HepG2 (cell line): ENCODE measurements around the gene FAM78A. TPM values are rescaled to one million over a fixed set of nuclear protein-coding genes. Genes with fewer than 3 reads are reported as not detected.

Source experiments
- ARNT2 ChIP-seq: sonication (generic); formaldehyde crosslinking; IDR thresholded peaks from 2 replicates; pipeline ENCODE4 v1.8.0; 2022; ENCODE audit warnings: mild to moderate bottlenecking, low read depth, missing genetic modification reagents, moderate library complexity
- HCFC1 ChIP-seq: fragments of 150-350 bp; IDR thresholded peaks from 2 replicates; pipeline ENCODE4 v1.6.1; 2014; ENCODE audit warnings: low read depth, low read length
- HMGA1 ChIP-seq: sonication (generic); formaldehyde crosslinking; conservative IDR thresholded peaks from 2 replicates; pipeline ENCODE4 v1.4.0; 2020; ENCODE audit warnings: missing genetic modification reagents
- JARID2 ChIP-seq: sonication (generic); formaldehyde crosslinking; IDR thresholded peaks from 2 replicates; pipeline ENCODE4 v1.8.1; 2023; ENCODE audit warnings: missing genetic modification reagents, inconsistent platforms; ENCODE audit not compliant: insufficient replicate concordance
- MBNL3 ChIP-seq: fragments of 250-450 bp; sonication (Bioruptor Pico); conservative IDR thresholded peaks from 2 replicates; pipeline ENCODE4 v1.8.0; 2022; ENCODE audit warnings: mild to moderate bottlenecking, inconsistent platforms
- MXI1 ChIP-seq: IDR thresholded peaks from 3 replicates; pipeline ENCODE4 v1.6.1; 2012; ENCODE audit warnings: low read depth, low read length, inconsistent platforms, borderline replicate concordance
- NBN ChIP-seq: fragments of 450-650 bp; conservative IDR thresholded peaks from 2 replicates; pipeline ENCODE4 v1.6.1; 2017
- THAP11 ChIP-seq: IDR thresholded peaks from 2 replicates; pipeline ENCODE4 v1.6.1; 2016; ENCODE audit warnings: missing biosample characterization, missing genetic modification reagents
- ZNF263 ChIP-seq: sonication (generic); formaldehyde crosslinking; IDR thresholded peaks from 2 replicates; pipeline ENCODE4 v1.4.0; 2020; ENCODE audit warnings: missing genetic modification reagents
- ZNF34 ChIP-seq: sonication (generic); formaldehyde crosslinking; IDR thresholded peaks from 2 replicates; pipeline ENCODE4 v1.4.0; 2020; ENCODE audit warnings: mild to moderate bottlenecking, missing genetic modification reagents, borderline replicate concordance
- ZNF451 ChIP-seq: sonication (generic); formaldehyde crosslinking; IDR thresholded peaks from 2 replicates; pipeline ENCODE4 v1.5.0; 2020; ENCODE audit warnings: mild to moderate bottlenecking, missing genetic modification reagents
- ZNF598 ChIP-seq: sonication (generic); formaldehyde crosslinking; IDR thresholded peaks from 2 replicates; pipeline ENCODE4 v1.5.1; 2020; ENCODE audit warnings: mild to moderate bottlenecking, missing genetic modification reagents, borderline replicate concordance
- polyA plus RNA-seq, 8 experiments: library from polyadenylated mRNA; depleted of rRNA in 3 of 8; stranded (reverse) in 7 of 8; unstranded in 1 of 8; fragments of >200 nt; fragmentation: Illumina TruSeq in 4 of 8; extraction: Trizol in 4 of 8; gene quantifications; 2 replicates each; pipeline versions ENCODE4 v1.2.1 to v1.2.3, GENCODE V29; 2011 to 2016; ENCODE audit warnings: low read depth in 4 of 8, missing spikeins in 1 of 8, mixed read lengths in 1 of 8; ENCODE audit not compliant: insufficient read depth in 1 of 8
- total RNA-seq, 5 experiments: library from RNA; depleted of rRNA; stranded (reverse); fragments of >200 nt; fragmentation: Illumina TruSeq; extraction: Trizol; gene quantifications; 2 replicates each; pipeline ENCODE4 v1.2.3, GENCODE V29; 2016; ENCODE audit warnings: low read depth in 1 of 5
- TF ChIP-seq, protein P1 (sequence below): sonication (generic); formaldehyde crosslinking; IDR thresholded peaks from 2 replicates; pipeline ENCODE4 v1.4.0; 2020; ENCODE audit warnings: missing genetic modification reagents
- TF ChIP-seq, protein P2 (sequence below): sonication (generic); formaldehyde crosslinking; IDR thresholded peaks from 2 replicates; pipeline ENCODE4 v1.4.0; 2020; ENCODE audit warnings: mild to moderate bottlenecking, missing genetic modification reagents
- TF ChIP-seq, protein P3 (sequence below): sonication (generic); formaldehyde crosslinking; IDR thresholded peaks from 2 replicates; pipeline ENCODE4 v1.4.0; 2020; ENCODE audit warnings: mild to moderate bottlenecking, missing genetic modification reagents
- TF ChIP-seq, protein P4 (sequence below): sonication (generic); formaldehyde crosslinking; IDR thresholded peaks from 2 replicates; pipeline ENCODE4 v1.4.0; 2020; ENCODE audit warnings: missing genetic modification reagents

Gene FAM78A
- total and polyA plus RNA-seq, 2 of the 13 experiments (the other 11 are each of a cell fraction or from before 2014, with no cell fraction given): 0.18 to 0.62 TPM

DNA sequence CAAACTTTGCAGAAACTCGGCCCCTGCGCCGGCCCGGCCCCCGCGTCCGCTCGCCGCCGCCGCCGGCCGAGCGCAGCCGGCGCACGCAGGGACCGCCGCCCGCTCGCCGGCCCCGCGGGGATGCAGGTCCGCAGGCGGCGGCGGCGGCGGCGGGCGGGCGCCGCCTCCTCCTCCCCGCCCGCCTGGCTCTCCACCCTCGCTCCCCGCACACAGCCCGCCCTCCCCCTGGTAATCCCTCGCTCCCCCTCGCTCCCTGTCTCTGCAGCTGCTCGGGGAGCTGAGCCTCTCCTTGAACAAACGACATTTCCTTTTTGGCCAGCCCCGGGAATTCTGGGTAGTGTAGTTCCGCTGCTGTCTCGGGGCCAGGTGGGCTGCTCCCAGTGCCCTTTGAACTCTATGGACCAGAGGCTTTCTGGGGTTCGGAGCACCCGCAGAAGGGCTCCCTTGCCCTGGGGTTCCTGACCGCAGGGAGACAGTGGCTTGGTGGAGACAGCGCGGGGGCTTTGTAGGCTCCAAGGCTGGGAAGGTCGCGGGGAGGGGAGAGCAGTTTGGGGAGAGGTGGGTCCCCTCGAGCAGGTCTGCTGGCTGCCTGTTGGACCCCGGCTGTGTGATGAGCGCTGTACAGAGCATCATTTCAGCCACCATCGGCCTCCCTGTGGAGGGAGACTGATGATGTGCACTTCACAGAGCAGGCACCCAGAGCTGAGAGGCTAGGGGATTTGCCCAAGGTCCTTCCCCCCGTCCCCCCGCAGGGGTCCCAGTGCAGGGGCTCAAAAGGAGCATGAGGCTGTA, 1.8 kb upstream of the FAM78A start (continued):
- TF ChIP-seq, protein P1, sequence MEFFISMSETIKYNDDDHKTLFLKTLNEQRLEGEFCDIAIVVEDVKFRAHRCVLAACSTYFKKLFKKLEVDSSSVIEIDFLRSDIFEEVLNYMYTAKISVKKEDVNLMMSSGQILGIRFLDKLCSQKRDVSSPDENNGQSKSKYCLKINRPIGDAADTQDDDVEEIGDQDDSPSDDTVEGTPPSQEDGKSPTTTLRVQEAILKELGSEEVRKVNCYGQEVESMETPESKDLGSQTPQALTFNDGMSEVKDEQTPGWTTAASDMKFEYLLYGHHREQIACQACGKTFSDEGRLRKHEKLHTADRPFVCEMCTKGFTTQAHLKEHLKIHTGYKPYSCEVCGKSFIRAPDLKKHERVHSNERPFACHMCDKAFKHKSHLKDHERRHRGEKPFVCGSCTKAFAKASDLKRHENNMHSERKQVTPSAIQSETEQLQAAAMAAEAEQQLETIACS (CRISPR knock-in tag): no peak
- TF ChIP-seq HMGA1 (CRISPR knock-in tag) (no peak), HCFC1 (peak; percentile 70), THAP11 (peak; percentile 97), ZNF451 (CRISPR knock-in tag) (no peak), ZNF263 (no peak), JARID2 (CRISPR knock-in tag) (no peak), ZNF598 (CRISPR knock-in tag) (no peak), ZNF34 (no peak), NBN (no peak), MXI1 (no peak), ARNT2 (CRISPR knock-in tag) (no peak), MBNL3 (CRISPR knock-in tag) (no peak)
- TF ChIP-seq, protein P2, sequence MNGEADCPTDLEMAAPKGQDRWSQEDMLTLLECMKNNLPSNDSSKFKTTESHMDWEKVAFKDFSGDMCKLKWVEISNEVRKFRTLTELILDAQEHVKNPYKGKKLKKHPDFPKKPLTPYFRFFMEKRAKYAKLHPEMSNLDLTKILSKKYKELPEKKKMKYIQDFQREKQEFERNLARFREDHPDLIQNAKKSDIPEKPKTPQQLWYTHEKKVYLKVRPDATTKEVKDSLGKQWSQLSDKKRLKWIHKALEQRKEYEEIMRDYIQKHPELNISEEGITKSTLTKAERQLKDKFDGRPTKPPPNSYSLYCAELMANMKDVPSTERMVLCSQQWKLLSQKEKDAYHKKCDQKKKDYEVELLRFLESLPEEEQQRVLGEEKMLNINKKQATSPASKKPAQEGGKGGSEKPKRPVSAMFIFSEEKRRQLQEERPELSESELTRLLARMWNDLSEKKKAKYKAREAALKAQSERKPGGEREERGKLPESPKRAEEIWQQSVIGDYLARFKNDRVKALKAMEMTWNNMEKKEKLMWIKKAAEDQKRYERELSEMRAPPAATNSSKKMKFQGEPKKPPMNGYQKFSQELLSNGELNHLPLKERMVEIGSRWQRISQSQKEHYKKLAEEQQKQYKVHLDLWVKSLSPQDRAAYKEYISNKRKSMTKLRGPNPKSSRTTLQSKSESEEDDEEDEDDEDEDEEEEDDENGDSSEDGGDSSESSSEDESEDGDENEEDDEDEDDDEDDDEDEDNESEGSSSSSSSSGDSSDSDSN (CRISPR knock-in tag): no peak
- TF ChIP-seq, protein P3, sequence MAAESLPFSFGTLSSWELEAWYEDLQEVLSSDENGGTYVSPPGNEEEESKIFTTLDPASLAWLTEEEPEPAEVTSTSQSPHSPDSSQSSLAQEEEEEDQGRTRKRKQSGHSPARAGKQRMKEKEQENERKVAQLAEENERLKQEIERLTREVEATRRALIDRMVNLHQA (CRISPR knock-in tag): no peak
- TF ChIP-seq, protein P4, sequence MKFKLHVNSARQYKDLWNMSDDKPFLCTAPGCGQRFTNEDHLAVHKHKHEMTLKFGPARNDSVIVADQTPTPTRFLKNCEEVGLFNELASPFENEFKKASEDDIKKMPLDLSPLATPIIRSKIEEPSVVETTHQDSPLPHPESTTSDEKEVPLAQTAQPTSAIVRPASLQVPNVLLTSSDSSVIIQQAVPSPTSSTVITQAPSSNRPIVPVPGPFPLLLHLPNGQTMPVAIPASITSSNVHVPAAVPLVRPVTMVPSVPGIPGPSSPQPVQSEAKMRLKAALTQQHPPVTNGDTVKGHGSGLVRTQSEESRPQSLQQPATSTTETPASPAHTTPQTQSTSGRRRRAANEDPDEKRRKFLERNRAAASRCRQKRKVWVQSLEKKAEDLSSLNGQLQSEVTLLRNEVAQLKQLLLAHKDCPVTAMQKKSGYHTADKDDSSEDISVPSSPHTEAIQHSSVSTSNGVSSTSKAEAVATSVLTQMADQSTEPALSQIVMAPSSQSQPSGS: no peak
